GM18526 (cell line): Measurements from ENCODE around the gene RUVBL2.

Experiments
- POLR2A ChIP-seq: IDR thresholded peaks from 3 replicates; pipeline ENCODE4 v1.6.1; 2011; ENCODE audit not compliant: insufficient read length; ENCODE audit errors: extremely low read depth

The RUVBL2 gene

DNA sequence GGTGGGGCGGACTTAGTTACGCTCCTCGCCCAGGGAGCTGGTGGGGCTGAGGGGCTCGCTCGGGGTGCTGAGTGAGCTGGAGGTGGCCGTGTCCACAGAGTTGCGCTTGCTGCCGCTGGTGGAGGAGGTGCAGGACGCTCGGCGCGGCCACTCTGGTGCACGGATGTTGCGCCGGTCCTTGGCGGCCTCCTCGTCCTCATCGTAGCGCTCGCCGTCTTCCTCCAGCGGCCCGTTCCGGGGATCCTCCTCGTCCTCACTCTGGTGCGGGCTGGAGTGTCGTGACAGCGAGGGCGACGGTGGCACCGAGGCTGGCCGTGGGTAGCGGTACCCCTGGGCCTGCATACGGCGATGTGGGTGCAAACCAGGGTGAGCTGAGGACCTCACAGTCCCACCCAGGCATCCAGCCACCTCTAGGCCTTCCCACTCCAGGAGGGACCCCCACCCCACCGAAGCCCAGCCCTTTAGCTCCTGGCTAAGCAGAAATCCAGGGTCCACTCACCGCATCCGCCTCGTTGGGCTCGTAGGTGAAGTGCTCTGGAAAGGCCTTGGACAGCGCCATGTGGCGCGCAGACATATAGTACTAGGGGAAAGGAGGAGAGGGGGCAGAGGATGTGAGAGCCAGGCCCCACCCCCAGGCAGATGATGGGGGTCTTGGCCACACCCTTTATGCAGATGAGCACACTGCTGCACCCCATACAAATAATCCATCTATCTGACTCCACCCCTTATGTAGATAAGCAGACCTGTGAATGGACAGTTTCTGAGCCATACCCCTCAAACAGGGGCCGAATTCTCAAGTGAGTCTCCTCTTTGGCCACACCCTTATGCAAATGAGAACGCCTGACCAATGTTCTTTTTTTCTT is 24.2 kb upstream of the RUVBL2 start:
- no peak for TF ChIP-seq POLR2A

DNA sequence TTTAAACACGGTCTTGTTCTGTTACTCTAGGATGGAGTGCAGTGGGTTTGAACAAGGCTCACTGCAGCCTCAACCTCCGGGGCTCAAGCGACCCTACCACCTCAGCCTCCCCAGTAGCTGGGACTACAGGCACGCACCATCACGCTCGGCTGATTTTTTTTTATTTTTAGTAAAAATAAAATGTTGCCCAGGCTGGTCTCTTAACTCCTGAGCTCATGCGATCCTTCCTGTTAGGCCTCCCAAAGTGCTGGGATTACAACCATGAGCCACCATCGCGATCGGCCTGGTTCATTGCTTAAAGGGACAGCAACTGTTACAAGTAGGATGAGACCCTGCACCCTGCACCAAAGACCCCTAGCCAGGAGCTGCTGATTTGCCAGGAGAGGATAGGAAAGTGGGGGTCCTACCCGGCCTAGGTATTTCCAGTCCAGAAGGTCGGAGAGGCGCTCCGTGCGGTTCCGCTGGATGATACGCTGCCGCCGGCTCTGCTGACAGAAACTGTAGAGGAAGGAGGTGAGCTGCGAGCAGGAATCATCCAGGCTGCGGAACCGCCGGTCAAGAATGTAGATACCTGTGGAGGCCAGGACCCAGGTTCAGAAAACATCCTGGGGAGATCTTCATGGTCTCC is 23.4 kb upstream of the RUVBL2 start:
- TF ChIP-seq POLR2A, result no peak

GRCh38 chr19:48970923-48971395 is 22.7 kb upstream of the RUVBL2 start:
- TF ChIP-seq POLR2A, result no peak

DNA sequence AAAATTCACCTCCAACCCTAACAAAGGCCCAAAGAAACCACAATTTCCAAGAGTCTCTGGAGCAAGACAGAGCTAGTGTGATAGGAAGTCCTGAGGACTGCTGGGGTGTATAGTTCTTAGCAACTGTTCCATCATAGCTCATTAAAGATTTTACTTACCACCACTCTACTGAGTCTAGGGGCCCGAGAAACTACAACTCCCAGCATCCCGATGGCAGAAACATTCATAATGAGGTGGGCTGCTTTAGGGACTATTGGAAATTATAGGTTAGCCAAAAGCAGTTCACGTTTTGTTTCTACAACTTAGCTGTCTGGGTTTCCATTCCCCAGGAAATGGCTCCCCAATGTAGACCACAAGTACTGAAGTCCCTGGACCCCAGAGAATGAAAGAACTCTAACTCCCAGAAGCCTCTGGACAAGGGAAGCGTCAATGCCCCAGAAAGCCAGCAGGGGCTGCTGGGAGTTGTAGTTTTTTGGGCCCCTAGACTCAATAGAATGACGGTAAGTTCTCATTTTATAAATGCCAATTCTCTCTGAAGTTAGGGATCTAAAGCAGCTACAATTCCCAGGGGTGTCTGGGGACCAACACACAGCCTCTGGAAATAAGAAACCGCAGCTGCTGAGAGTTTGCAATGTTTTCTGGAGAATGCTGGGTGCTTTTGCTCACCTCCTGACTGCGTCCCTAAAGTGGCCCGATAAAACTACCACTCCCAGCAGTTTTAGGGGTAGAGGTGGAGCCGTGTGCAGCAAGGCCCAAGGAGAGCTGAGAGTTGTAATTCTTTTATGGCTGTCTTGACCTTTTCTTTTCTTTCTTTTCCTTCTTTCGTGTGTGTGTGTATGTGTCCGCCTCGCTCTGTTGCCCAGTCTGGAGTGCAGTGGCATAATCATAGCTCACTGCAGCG is 17.5 kb upstream of the RUVBL2 start:
- TF ChIP-seq POLR2A, result no peak

- no peak for TF ChIP-seq POLR2A
Measured at GRCh38 chr19:48977061-48977460, 16.6 kb upstream of the RUVBL2 start.

GRCh38 chr19:48982280-48982679 is 11.4 kb upstream of the RUVBL2 start:
- TF ChIP-seq POLR2A, result no peak

DNA sequence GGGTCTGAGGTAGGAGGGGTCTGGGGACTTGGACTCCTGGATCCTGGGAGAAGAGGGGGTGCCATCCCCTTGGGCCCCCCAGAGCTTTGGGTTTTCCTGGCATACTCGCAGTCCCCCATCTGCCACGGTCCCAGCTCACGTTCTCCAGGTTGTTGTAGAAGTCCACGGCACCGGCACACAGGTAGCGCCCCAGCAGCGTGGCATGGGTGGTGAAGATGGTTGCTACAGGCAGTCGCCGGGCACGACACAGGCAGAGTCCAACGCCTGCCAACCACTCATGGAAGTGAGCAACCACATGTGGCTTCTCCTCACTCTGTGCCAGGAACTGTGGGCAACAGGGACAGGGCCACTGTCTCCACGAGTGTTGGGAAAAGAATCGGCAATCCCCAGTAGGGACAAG is 8.0 kb upstream of the RUVBL2 start:
- TF ChIP-seq POLR2A, result no peak

DNA sequence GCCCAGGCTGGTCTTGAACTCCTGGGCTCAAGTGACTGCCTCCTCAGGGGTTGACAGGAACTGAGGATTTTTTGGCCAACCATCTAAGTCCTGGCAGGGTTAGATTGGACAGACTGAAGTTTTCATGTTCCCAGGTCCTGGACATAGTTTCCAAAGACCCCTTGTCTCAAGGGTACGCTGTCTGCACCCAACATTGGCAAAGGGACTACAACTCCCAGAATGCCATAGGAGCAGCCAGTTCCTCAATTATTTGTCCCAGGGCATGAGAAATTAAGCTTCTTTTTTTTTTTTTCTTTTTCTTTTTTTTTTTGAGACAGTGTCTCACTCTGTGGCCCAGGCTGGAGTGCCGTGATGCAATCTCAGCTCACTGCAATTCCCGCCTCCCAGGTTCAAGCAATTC is 7.5 kb upstream of the RUVBL2 start:
- no peak for TF ChIP-seq POLR2A

DNA sequence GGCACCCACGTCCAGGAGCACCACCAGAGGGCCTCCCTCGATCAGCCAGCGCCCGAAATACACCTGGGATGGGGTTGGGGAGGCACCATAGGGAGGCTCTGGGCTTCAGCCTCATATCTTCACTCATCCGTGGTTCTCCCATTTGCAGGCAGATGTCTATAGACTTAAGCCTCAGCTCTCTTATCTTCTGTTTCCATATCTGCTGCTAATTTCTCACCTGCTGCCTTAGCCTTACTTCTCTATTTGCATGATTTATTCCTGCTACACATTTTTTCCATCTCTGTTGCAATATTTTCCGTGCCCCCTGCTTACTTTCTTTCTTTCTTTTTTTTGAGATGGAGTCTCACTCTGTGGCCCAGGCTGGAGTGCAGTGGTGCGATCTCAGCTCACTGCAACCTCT is 6.4 kb upstream of the RUVBL2 start:
- TF ChIP-seq POLR2A, result no peak

- TF ChIP-seq POLR2A, result no peak
Measured at GRCh38 chr19:48988286-48988685, 5.4 kb upstream of the RUVBL2 start.

DNA sequence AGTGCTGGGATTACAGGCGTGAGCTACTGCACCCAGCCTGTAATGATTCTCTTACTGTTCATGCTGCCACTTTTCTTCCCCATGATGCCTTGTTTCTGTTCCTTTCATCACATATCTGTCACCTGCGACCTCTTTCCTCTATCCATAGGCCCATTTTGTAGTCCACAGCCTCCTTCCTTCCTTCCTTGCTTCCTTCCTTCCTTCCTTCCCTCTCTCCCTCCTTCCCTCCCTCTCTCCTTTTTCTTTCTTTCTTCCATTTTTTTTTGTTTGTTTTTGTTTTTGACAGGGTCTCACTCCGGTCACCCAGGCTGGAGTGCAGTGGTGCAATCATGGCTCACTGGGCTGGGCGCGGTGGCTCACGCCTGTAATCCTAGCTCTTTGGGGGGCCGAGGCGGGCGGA is 4.8 kb upstream of the RUVBL2 start:
- no peak for TF ChIP-seq POLR2A

GRCh38 chr19:48989701-48990291 is 3.9 kb upstream of the RUVBL2 start:
- no peak for TF ChIP-seq POLR2A

GRCh38 chr19:48990400-48990799 is 3.3 kb upstream of the RUVBL2 start:
- TF ChIP-seq POLR2A, result no peak

GRCh38 chr19:48991011-48991609 is 2.6 kb upstream of the RUVBL2 start:
- no peak for TF ChIP-seq POLR2A
